Subcutaneous abdominal adipose tissue (tissue), 5 donors: Measurements from ENCODE around the gene RHD.
"Not testable (repeated sequence)": the region's sequence is repeated elsewhere in the genome, so short reads cannot be mapped to it uniquely, and the experiment has no call there.

Source experiments
- H3K27ac ChIP-seq: one replicate; pipeline ENCODE4 v1.7.0; 2013; ENCODE audit warnings: low read depth, mild to moderate bottlenecking, inconsistent platforms, low read length, moderate library complexity
- H3K27me3 ChIP-seq, 5 donors: one replicate each; pipeline ENCODE4 v1.7.0; 2013; ENCODE audit warnings: low read length in 5 of 5, inconsistent platforms in 1 of 5; ENCODE audit not compliant: control insufficient read depth in 5 of 5, insufficient read depth in 4 of 5
- H3K36me3 ChIP-seq, 5 donors: one replicate each; pipeline ENCODE4 v1.7.0; 2013; ENCODE audit warnings: low read length in 5 of 5; ENCODE audit not compliant: control insufficient read depth in 5 of 5, insufficient read depth in 5 of 5
- H3K4me1 ChIP-seq, 5 donors: one replicate each; pipeline ENCODE4 v1.7.0; 2013; ENCODE audit warnings: low read length in 5 of 5, mild to moderate bottlenecking in 3 of 5, moderate library complexity in 1 of 5; ENCODE audit not compliant: control insufficient read depth in 5 of 5, insufficient read depth in 5 of 5
- H3K4me3 ChIP-seq, 5 donors: one replicate each; pipeline ENCODE4 v1.7.0; 2013; ENCODE audit warnings: low read length in 5 of 5, low read depth in 1 of 5
- H3K9ac ChIP-seq, 5 donors: one replicate each; pipeline ENCODE4 v1.7.0; 2013; ENCODE audit warnings: low read length in 5 of 5, mild to moderate bottlenecking in 4 of 5, moderate library complexity in 3 of 5
- H3K9me3 ChIP-seq, 5 donors: one replicate each; pipeline ENCODE4 v1.7.0; 2013; ENCODE audit warnings: low read length in 5 of 5; ENCODE audit not compliant: control insufficient read depth in 5 of 5
- donor health status: healthy.
- donor health status: healthy.
- donor health status: healthy.
- donor health status: healthy.
- donor health status: healthy.

The RHD gene

DNA sequence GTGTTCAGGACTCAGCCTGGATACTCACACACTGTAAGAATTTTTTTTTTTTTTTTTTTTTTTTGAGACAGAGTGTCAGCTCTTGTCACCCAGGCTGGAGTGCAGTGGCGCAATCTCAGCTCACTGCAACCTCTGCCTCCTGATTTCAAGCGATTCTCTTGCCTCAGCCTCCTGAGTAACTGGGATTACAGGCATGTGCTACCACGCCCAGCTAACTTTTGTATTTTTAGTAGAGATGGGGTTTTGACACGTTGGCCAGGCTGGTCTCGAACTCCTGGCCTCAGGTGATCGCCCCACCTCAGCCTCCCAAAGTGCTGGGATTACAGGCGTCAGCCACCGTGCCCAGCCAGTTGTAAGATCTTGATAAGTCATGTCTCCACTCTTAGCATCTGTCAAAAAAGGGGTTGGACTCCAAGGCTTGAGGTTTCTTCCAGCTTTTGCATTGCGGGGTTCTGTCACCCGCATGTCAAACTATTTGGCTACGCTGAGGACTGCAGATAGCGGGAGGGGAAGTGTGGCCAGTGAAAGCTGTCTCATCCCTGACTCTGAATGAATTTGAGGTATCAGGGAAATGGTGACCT, 97.5 kb downstream of the RHD start:
- H3K9ac ChIP-seq, H3K36me3 ChIP-seq, H3K4me1 ChIP-seq, H3K4me3 ChIP-seq, H3K9me3 ChIP-seq, H3K27ac ChIP-seq, H3K27me3 ChIP-seq: not testable (repeated sequence)

DNA sequence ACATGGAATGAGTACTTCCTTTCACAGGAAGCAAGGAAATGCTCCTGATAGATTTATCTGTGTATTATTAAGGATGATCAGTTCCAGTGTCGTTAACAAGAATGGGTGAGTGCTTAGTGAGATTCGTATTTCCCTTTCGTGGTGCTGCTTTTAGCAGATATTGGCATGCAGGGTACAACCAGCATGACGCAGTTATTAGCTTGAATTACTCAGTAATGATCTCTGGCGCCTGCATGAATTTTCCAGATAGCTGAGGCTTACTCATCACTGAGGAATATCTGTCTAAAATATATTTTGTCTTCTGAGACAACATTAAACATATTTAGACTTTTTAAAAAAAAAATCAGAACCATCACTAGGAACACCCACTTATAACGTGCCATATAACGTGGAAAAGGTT, 99.4 kb downstream of the RHD start:
- H3K36me3 ChIP-seq, H3K27ac ChIP-seq, H3K9me3 ChIP-seq, H3K27me3 ChIP-seq, H3K9ac ChIP-seq, H3K4me3 ChIP-seq, H3K4me1 ChIP-seq: not testable (repeated sequence)

GRCh38 chr1:25378367-25378766, 106.1 kb downstream of the RHD start:
- not testable (repeated sequence) for H3K36me3 ChIP-seq, H3K4me1 ChIP-seq, H3K4me3 ChIP-seq, H3K9ac ChIP-seq, H3K27ac ChIP-seq, H3K9me3 ChIP-seq, H3K27me3 ChIP-seq
